Femur (tissue), 1 donor: ENCODE measurements around the gene MSX2.

Source experiments
- DNase-seq: peaks from one replicate; pipeline ENCODE4 v3.0.0-alpha.2; 2017

The MSX2 gene

DNA sequence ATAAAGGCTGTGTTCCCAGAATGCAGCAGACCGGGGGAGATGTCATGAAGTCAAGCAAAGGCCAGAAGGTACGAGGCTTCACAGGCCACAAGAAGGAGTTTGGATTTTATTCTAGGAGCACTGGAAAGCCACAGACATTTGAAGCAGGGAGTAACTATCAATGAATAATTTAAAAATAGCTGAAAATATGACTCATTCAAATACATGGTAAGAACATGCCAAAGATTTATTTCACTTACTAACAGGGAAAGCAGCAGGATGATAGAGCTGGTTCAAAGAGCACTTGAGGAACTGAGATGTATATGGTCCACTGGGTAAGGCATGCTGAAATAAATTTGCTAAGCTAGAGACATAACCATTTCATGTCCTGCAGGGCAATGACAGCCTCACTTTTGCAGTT, 53.2 kb downstream of the MSX2 start:
- no peak for DNase-seq
